GM18520 (cell line): ENCODE results near the gene LAD1.

Experiments used
- ATAC-seq: cut with Tn5 transposase; IDR thresholded peaks from one replicate; pipeline ENCODE4 v1.9.1; 2021; ENCODE audit not compliant: unreplicated experiment

Gene LAD1

GRCh38 chr1:201365251-201365650 is 33.9 kb downstream of the LAD1 start:
- ATAC-seq: no peak

- ATAC-seq: no peak
Observed at GRCh38 chr1:201364808-201365105, 34.4 kb downstream of the LAD1 start.

GRCh38 chr1:201363467-201363866 is 35.7 kb downstream of the LAD1 start:
- ATAC-seq: no peak

- ATAC-seq: no peak
Observed at GRCh38 chr1:201362906-201363305, 36.2 kb downstream of the LAD1 start.

- ATAC-seq: no peak
Observed at GRCh38 chr1:201361652-201362504, 37.2 kb downstream of the LAD1 start.

- ATAC-seq: no peak
Observed at GRCh38 chr1:201360901-201361651, 38.0 kb downstream of the LAD1 start.

- ATAC-seq: no peak
Observed at GRCh38 chr1:201360486-201360885, 38.6 kb downstream of the LAD1 start.

GRCh38 chr1:201359873-201360210 is 39.3 kb downstream of the LAD1 start:
- no peak for ATAC-seq

- no peak for ATAC-seq
Observed at GRCh38 chr1:201359031-201359872, 39.9 kb downstream of the LAD1 start.

GRCh38 chr1:201358596-201358995 is 40.5 kb downstream of the LAD1 start:
- ATAC-seq: no peak

- no peak for ATAC-seq
Observed at GRCh38 chr1:201357636-201358348, 41.3 kb downstream of the LAD1 start.

GRCh38 chr1:201357211-201357610 is 41.9 kb downstream of the LAD1 start:
- no peak for ATAC-seq

- ATAC-seq: no peak
Observed at GRCh38 chr1:201356701-201357100, 42.4 kb downstream of the LAD1 start.

GRCh38 chr1:201356236-201356635 is 42.9 kb downstream of the LAD1 start:
- no peak for ATAC-seq

GRCh38 chr1:201355471-201355870 is 43.7 kb downstream of the LAD1 start:
- no peak for ATAC-seq

- no peak for ATAC-seq
Observed at GRCh38 chr1:201354901-201355295, 44.2 kb downstream of the LAD1 start.

GRCh38 chr1:201354151-201354900 is 44.8 kb downstream of the LAD1 start:
- no peak for ATAC-seq

- ATAC-seq: no peak
Observed at GRCh38 chr1:201353186-201353940, 45.8 kb downstream of the LAD1 start.

GRCh38 chr1:201351617-201352016 is 47.5 kb downstream of the LAD1 start:
- ATAC-seq: no peak

- no peak for ATAC-seq
Observed at GRCh38 chr1:201350884-201351283, 48.2 kb downstream of the LAD1 start.
